Heart right ventricle (tissue), 16 donors: ENCODE measurements around the gene PSMG3. TPM values are rescaled to one million over a fixed set of nuclear protein-coding genes. Genes with fewer than 3 reads are reported as not detected.
"Not testable (repeated sequence)": the region's sequence is repeated elsewhere in the genome, so short reads cannot be mapped to it uniquely, and the experiment has no call there.

Source experiments
- ATAC-seq, 8 donors: fragments of 200-7000 bp; cut with Tn5 transposase; one replicate each; pipeline ENCODE4 v1.9.1; 2020; ENCODE audit warnings: mild to moderate bottlenecking in 8 of 8, moderate library complexity in 8 of 8, moderate number of reproducible peaks in 1 of 8
- DNase-seq, 2 donors: peaks; one replicate each; pipeline ENCODE4 v3.0.0-alpha.2; 2020
- H3K27ac ChIP-seq, 10 donors: fragments of 200-600 bp; sonication (generic) in 2 of 10; one replicate each; pipeline versions ENCODE4 v1.5.0 to v1.8.0; 2020 to 2022; ENCODE audit warnings: mild to moderate bottlenecking in 3 of 10
- H3K27me3 ChIP-seq, 7 donors: fragments of 200-600 bp; one replicate each; pipeline ENCODE4 v1.8.0; 2021 to 2022; ENCODE audit warnings: mild to moderate bottlenecking in 2 of 7
- H3K36me3 ChIP-seq, 9 donors: fragments of 200-600 bp; sonication (generic) in 1 of 9; one replicate each; pipeline versions ENCODE4 v1.5.0 to v1.8.0; 2020 to 2022; ENCODE audit warnings: mild to moderate bottlenecking in 2 of 9
- H3K4me1 ChIP-seq, 9 donors: fragments of 200-600 bp; sonication (generic) in 1 of 9; one replicate each; pipeline versions ENCODE4 v1.5.0 to v1.8.0; 2020 to 2022; ENCODE audit warnings: mild to moderate bottlenecking in 4 of 9
- H3K4me3 ChIP-seq, 10 donors: fragments of 200-600 bp; sonication (generic) in 2 of 10; one replicate each; pipeline versions ENCODE4 v1.5.0 to v1.8.0; 2020 to 2022; ENCODE audit warnings: mild to moderate bottlenecking in 7 of 10, moderate library complexity in 2 of 10
- H3K9me3 ChIP-seq, 11 donors: fragments of 200-600 bp in 10 of 11; sonication (generic) in 2 of 11; one replicate each; pipeline versions ENCODE4 v1.5.0 to v1.8.0; 2013 to 2022; ENCODE audit warnings: mild to moderate bottlenecking in 2 of 11, control low read depth in 1 of 11, moderate library complexity in 1 of 11
- WGBS, 2 donors: extraction: QIAGEN DNeasy Blood & Tissue Kit; methylation state at CpG; one replicate each; pipeline ENCODE4 v1.1.7; 2013; ENCODE audit warnings: inconsistent platforms in 1 of 2; 5-methylcytosine and 5-hydroxymethylcytosine counted together
- intact Hi-C, 10 donors: fragments of 100-400 bp; cut with DNase I; formaldehyde crosslinking; loops; one replicate each; pipeline versions ENCODE4 v1.11.1 to v1.14.2; 2022
- polyA plus RNA-seq, 2 donors: library from polyadenylated mRNA; stranded (reverse); fragments of 200-250 nt; gene quantifications; one replicate each; pipeline ENCODE4 v1.2.3, GENCODE V29; 2013
- total RNA-seq, 10 donors: library from RNA; stranded (reverse); fragmentation: NEBNext Ultra II Directional in 3 of 10; extraction: Animal tissue kit (Norgen Biotek cat#: 25700) in 3 of 10; gene quantifications; one replicate each; pipeline versions ENCODE4 v1.2.1 to v1.2.4, GENCODE V29; 2021 to 2023
- TF ChIP-seq, protein P1 (sequence below), 9 donors: fragments of 200-600 bp; sonication (generic) in 2 of 9; IDR thresholded peaks; one replicate each; pipeline versions ENCODE4 v1.5.0 to v1.8.0; 2021 to 2022; ENCODE audit warnings: antibody characterized with exemption in 9 of 9, mild to moderate bottlenecking in 5 of 9, moderate library complexity in 1 of 9
- donor health status: Arrhythmogenic right ventricular cardiomyopathy.
- donor health status: ischemic (EF 13 %, LVEDD 7.1; RV severe dilation, severe dysfunction).
- donor health status: healthy with polysubstance abuse.
- donor health status: DM: no; HTN: yes; CAD: no.
- donor health status: DM: no; HTN: no; CAD: no.
- donor health status: ischemic (EF 25% LVEDD 6.9; RV normal size, moderate dysfunction).
- donor health status: ischemic (EF 25% LVEDD 5.7; RV mildly dilated, moderate dysfunction).
- donor health status: healthy.
- donor health status: DM: yes; HTN: yes; CAD: no.
- donor health status: Ischemic cardiomyopathy.
- donor health status: ischemic (EF 35%, LVEDD 5.7; RV mildly dilated, moderate dysfunction).
- donor health status: nonischemic (EF 11% LVEDD 7.7; RV severe dilation, severe dysfunction).
- donor health status: DM: yes; HTN: yes; CAD: no.
- donor health status: PGD.
- donor health status: ischemic (EF 29% LVEDD 5.4; RV normal size, mild dysfunction).
- donor health status: nonischemic (EF 23%, LVEDD 6.1; RV moderate dilation, normal function).

PSMG3 gene
- total and polyA plus RNA-seq, 12 donors = 7.3 to 45.7 (median 12.0) TPM

DNA sequence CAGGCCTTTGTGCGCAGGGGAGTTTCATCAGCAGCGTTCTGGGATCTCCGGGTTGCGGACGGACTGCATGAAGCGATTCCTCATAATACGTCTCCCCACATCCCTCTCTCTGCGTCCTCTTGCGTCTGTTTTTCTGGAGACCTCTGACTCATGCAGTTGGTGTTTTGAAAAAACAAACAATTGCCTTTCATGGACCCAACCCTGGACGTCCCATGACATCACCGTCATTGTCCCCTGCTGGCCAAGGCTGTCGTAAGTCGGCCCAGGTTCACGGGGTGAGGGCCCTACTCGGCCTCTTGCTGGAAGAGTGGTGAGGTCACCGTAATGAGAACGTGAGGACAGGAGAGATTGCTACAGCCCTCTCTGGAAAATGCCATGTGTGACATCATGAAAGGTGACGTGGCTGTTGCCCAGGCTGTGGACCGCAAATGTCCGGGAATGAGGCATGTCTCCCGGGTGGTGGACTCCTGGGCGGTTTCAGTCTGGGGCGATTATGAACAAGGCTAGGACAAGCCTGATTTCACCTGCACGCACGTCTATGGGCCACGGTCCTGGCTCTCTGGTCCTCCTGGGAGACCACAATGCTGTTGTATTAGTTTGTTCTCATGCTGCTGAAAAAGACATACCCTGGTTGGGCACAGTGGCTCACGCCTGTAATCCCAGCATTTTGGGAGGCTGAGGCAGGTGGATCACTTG lies 49.1 kb downstream of the PSMG3 start:
- WGBS, 2 donors = 72 to 75% methylated on average over 27 of the region's 27 CpGs
- H3K27ac ChIP-seq = peak overlapping the region in 4 of 10 donors; percentile 51 to 57 (median 54)
- H3K4me1 ChIP-seq = peaks cover 0 to 7% (median 0%) of the 10 kb centered on the region in 9 donors
- H3K4me3 ChIP-seq = no peak overlapping the region
- TF ChIP-seq, protein P1, sequence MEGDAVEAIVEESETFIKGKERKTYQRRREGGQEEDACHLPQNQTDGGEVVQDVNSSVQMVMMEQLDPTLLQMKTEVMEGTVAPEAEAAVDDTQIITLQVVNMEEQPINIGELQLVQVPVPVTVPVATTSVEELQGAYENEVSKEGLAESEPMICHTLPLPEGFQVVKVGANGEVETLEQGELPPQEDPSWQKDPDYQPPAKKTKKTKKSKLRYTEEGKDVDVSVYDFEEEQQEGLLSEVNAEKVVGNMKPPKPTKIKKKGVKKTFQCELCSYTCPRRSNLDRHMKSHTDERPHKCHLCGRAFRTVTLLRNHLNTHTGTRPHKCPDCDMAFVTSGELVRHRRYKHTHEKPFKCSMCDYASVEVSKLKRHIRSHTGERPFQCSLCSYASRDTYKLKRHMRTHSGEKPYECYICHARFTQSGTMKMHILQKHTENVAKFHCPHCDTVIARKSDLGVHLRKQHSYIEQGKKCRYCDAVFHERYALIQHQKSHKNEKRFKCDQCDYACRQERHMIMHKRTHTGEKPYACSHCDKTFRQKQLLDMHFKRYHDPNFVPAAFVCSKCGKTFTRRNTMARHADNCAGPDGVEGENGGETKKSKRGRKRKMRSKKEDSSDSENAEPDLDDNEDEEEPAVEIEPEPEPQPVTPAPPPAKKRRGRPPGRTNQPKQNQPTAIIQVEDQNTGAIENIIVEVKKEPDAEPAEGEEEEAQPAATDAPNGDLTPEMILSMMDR (IDR thresholded peaks at IDR 0.05) = no peak
- no peak for DNase-seq
- ATAC-seq = peak; percentile 21 to 81 (median 68)
- intact Hi-C loops = no loop called here
- no peaks in the 10 kb centered on the region for H3K36me3 ChIP-seq
- H3K9me3 ChIP-seq = peaks cover 0 to 13% (median 0%) of the 10 kb centered on the region in 11 donors
- peaks cover 0 to 7% (median 0%) of the 10 kb centered on the region in 7 donors for H3K27me3 ChIP-seq

DNA sequence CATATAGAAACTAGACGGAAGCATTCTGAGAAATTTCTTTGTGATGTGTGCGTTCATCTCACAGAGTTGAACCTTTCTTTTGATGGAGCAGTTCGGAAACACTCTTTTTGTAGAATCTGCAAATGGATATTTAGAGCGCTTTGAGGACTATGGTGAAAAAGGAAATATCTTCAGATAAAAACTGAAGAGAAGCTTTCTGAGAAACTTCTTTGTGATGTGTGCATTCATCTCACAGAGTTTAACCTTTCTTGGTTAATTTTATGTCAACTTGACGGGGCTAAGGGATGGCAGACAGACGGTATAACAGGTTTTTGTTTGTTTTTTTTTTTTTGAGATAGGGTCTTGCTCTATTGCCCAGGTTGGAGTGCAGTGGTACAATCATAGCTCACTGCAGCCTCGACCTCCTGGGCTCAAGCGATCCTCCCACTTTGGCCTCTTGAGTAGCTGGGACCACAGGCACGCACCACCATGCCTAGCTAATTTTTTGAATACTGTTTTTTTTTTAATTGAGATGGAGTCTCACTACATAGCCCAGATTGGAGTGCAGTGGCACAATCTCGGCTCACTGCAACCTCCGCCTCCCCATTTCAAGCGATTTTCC lies 50.4 kb downstream of the PSMG3 start:
- H3K4me3 ChIP-seq, H3K36me3 ChIP-seq, H3K27ac ChIP-seq, DNase-seq, H3K27me3 ChIP-seq, ATAC-seq, intact Hi-C loops: not testable (repeated sequence)
- Histone ChIP-seq H3K9me3 (peaks cover 0 to 13% (median 0%) of the 10 kb centered on the region in 11 donors), H3K4me1 (peaks cover 0 to 14% (median 5%) of the 10 kb centered on the region in 9 donors)
- 93 to 95% methylated on average over 12 of the region's 12 CpGs for WGBS, 2 donors

Other genes with a start within 250 kb of the PSMG3 start
- 10 to 100 TPM in 2 of 10 donors, 1 to 10 TPM in 8; 4.6 to 14.9 (median 7.5) TPM for gene MICALL2, start 110.6 kb downstream of the PSMG3 start, total RNA-seq
- 10 to 100 TPM; 18.9 to 38.3 TPM for gene MICALL2, start 110.6 kb downstream of the PSMG3 start, polyA plus RNA-seq
- gene INTS1, start 65.6 kb downstream of the PSMG3 start, total RNA-seq = 10 to 100 TPM; 41.5 to 59.4 (median 45.4) TPM
- 10 to 100 TPM; 42.4 to 58.0 TPM for gene INTS1, start 65.6 kb downstream of the PSMG3 start, polyA plus RNA-seq
- gene MAFK, start 39.3 kb downstream of the PSMG3 start, total RNA-seq = 100 to 1,000 TPM in 5 of 10 donors, 10 to 100 TPM in 5; 58.6 to 180 (median 106) TPM
- gene MAFK, start 39.3 kb downstream of the PSMG3 start, polyA plus RNA-seq = 100 to 1,000 TPM in 1 of 2 donors, 10 to 100 TPM in 1; 82.1 to 102 TPM
- under 1 TPM; 0.09 to 0.85 (median 0.51) TPM for gene TMEM184A, start 13.8 kb downstream of the PSMG3 start, total RNA-seq
- gene TMEM184A, start 13.8 kb downstream of the PSMG3 start, polyA plus RNA-seq = 1 to 10 TPM in 1 of 2 donors, under 1 TPM in 1; 0.45 to 1.2 TPM
- gene ELFN1, start 100.2 kb upstream of the PSMG3 start, total RNA-seq = 1 to 10 TPM; 3.4 to 9.5 (median 6.4) TPM
- gene ELFN1, start 100.2 kb upstream of the PSMG3 start, polyA plus RNA-seq = 1 to 10 TPM; 3.0 to 5.7 TPM